Measurements from ENCODE around the gene GARNL3.

GARNL3 gene

DNA sequence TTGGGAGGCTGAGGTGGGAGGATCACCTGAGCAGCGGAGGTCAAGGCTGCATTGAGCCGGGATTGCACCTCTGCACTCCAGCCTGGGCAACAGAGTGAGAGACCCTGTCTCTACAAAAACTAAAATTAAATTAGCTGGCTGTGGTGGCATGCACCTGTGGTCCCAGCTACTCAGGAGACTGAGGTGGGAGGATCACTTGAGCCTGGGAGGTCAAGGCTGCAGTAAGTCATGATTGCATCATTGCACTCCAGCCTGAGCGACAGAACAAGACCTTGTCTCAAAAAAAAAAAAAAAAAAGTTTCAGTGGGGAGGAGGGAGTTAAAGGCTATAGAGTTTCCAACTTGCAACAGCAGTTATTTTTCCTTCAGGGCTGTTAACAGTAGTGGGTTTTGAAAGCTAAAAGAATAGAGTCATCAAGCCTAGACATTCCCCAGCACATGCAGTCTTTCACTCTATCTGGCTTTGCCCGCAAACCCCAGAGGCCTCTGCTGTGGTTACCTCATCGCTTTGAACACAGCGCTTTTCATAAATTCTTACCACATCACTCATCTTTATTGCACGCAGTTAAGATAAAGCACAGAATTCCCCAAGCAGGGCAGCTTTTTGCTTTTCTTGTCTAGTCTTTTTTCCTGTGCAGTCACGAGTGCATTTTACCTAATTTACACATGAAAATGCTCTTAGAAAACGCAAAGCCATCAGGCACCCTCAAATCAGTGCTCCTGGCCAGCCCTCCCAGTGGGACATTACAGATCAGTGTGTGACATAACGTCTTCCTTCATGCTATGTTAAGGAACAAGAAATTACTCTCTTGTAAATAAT is 123.7 kb downstream of the GARNL3 start:
- no peak for DNase-seq (ENCODE audit: low spot score)

DNA sequence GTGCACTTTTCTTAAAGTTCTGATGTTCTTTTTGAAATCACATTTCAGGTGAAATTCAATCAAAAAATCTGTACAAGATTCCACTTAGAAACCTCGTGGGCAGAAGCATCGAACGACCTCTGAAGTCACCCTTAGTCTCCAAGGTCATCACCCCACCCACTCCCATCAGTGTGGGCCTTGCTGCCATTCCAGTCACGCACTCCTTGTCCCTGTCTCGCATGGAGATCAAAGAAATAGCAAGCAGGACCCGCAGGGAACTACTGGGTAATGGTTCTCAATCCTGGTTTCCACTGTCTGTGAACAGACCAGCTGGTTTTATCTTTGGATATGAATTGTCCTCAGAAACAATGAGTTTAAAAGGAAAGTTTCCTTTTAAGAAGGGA is 124.3 kb downstream of the GARNL3 start:
- no peak for DNase-seq (ENCODE audit: low spot score)

DNA sequence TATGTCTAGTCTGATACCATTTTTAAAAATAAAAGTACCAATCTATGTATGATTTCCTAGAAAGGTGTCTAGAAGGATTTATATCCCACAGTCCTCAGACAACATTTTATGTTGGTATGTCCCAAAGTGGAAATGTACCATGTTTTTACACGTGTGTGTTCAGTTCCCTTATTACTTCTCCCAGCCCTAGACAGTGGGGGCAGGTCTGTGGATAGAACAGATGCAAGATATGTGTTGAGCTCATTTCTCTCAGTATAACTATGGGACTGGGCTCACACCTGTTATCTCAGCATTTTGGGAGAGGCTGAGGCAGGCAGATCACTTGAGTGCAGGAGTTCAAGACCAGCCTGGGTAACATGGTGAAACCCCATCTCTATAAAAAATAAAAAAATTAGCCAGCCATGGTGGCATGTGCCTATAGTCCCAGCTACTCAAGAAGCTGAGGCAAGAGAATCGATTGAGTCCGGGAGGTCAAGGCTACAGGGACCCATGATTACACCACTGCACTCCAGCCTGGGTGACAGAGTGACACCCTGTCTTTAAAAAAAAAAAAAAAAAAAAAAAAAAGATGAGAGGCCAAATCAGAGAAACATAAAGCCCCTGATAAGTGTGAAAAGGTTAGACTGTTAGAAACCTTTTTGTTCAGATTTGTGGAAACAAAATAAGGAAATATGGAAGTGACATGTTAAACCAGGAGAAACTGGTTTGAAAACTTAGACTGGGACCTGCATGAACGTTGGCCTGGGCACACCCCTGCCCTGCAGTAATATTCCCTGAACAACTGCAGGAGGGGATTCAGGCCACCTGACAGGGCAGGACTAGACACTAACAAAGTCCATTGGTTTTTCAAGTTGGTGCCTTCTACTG is 125.0 kb downstream of the GARNL3 start:
- DNase-seq (ENCODE audit: low spot score): no peak

DNA sequence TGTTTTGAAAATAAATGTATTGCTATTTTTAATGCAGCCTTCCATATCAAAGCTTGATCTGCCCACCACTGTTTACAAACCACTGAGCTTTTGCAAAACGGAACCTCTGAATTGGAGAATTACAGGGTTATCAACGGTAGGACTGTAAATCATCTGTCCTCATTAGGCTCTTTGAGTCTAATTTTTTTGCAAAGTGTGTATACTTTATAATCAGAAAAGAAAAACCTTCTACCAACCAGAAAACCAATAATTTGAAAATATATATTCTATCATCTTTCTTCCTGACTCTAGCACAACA is 125.6 kb downstream of the GARNL3 start:
- DNase-seq (ENCODE audit: low spot score): no peak

DNA sequence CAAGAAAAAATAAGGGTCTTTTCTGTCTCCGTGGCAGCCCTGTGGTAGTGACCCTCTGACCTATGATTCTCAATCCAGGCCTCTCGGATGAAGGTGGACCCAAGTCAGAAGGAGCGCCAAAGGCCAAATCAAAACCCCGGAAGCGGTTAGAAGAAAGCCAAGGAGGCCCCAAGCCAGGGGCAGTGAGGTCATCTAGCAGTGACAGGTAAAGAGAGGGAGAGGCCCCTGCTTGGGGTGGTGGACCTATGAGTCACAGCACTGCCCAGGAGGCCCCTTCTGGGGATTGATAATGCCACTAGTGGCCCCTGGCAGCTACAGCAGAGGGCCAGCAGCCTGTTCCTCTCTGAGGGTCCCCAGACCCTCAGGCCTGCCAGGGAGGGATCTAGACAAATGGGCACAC is 126.0 kb downstream of the GARNL3 start:
- DNase-seq (ENCODE audit: low spot score): no peak

DNA sequence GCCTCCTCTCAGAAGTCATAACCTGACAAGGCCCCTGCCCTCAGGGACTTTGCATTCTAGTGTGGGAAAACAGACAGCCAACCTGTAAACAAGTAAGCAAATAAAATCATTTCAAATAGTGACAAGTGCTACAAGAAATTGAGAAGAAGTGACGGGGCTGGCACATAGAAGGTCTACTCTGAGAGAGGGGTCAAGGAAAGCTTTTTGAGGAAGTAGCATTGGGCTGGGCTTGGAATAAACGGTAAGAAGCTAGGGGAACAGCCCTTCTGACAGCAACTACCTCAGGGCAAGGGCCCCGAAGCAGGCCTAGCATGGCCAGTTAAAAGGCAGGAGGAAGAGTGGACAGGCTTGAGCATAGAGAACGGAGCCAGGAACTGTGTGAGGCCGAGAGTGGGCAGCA is 127.6 kb downstream of the GARNL3 start:
- no peak for DNase-seq (ENCODE audit: low spot score)

DNA sequence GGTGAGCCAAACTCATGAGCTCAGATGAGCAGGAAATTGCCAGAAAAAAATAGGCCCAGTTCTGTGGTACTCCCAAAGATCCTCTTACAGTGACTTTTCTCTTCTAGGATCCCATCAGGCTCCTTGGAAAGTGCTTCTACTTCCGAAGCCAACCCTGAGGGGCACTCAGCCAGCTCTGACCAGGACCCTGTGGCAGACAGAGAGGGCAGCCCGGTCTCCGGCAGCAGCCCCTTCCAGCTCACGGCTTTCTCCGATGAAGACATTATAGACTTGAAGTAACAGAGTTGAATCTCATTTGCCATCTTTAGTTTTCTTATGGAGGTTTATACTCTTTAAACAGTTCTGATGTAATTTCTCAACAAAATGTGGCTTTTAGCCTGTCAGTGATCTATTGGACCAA is 128.4 kb downstream of the GARNL3 start:
- no peak for DNase-seq (ENCODE audit: low spot score)

DNA sequence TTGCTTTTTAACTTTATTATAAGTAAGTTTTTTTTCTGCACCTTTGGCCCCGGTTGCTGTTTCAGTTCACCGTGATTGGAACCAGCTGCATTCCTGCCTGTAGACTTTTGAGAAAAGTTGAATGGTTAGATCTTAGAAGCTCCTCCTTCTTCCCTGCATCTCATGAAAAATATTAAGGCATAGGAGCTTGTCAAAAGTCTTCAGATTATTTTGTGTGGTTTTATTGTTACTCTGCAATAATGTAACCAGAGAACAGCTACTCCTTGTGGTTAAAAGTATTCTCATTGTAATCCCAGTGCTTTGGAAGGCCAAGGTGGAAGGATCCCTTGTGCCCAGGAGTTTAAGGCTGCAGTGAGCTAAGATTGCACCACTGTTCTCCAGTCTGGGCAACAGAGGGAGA is 129.1 kb downstream of the GARNL3 start:
- DNase-seq (ENCODE audit: low spot score): no peak

DNA sequence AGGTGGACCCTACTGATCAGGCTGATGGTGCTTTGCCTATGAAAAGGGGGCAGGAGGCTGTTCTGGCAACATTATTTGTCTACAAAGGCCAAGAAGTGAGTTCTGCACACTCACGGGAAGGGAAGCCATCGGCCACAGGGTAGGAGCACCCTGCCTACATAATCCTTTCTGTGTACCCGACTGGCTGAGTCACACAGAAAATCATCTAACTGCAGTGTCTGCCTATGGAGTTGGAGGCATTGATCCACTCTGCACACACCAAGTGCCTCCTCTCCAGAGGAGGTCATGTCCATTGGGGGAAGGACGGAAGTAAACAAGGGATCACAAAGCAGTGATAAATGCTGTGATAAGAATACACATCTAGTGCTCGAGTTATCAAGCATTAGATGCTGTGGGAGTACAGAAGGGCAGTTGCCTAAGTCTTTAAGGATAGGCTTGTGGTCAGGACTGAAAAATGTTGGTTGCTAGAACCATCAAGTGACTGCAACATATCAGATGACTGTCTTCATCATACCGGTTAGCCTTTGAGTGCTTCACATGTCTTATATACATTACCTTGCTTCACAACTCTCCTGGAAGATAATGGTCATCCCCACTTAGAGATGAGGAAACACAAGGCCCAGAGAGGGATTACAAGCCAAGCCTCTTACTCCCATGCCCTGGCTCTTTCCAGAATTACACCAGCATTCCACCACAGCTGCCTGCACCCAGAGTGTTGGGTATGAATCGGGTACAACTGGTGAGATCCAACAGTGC is 131.1 kb downstream of the GARNL3 start:
- no peak for DNase-seq (ENCODE audit: low spot score)

DNA sequence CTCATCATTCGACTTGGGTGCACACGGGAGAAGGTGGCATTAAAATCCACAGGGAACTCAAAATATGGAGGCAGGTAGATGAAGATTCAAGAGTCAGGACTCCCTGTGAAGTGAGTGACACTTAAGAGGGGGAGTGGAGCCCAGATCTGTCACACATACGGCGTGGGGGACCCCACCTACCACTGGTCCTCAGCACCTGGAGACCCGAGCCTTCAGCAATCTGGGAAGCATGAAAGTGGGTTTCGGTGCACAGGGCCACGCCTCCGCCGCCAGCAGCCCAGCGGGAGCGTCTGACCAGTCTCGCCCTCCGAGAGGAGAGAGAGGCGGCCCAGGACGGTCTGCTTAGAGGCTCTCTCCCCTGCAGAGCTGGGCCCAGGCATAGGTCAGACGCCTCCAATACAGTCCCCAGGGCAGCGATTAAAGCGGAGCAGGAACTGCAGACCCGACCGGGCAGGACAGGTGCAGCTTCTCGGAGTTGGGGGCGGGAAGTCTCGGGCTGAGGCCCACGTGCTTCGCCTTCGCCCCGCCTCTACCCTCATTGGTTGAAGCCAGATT is 131.8 kb downstream of the GARNL3 start:
- peak; percentile 96 for DNase-seq (ENCODE audit: low spot score)

DNA sequence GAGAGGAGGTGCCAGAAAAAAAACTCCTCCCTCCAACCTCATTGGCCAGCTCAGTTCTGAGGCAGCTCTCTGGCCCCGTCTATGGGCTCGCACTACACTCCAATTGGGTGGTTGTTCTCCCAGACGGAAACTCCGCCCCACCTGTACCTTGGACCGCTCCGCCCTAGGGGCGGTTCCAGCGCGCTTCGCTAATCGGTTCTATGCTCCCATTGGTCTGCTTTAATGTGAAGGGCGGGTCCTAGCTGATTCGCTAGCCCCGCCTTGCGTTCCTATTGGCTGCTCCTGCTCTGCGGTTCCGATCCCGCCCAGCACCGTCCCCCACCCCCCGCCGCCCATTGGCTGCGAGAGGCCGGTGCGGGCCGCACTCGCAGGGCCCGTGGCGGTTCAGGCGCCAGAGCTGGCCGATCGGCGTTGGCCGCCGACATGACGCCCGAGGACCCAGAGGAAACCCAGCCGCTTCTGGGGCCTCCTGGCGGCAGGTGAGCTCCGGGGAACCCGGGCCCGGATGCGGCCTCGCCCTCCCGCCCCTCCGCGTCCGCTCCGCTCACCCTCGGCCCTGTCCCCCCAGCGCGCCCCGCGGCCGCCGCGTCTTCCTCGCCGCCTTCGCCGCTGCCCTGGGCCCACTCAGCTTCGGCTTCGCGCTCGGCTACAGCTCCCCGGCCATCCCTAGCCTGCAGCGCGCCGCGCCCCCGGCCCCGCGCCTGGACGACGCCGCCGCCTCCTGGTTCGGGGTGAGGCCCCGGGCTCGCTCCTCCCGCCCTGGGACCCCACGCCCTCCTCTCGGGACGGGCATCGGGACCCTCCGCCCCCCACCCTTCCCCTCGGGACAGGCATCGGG is 132.5 kb downstream of the GARNL3 start, which contains the start of gene SLC2A8:
Gene SLC2A8 (plus strand): TSS at position 362 of the 838 bp plus-strand sequence. CDS start 62 bp downstream, at position 424.
- peak; percentile 96 for DNase-seq (ENCODE audit: low spot score)

DNA sequence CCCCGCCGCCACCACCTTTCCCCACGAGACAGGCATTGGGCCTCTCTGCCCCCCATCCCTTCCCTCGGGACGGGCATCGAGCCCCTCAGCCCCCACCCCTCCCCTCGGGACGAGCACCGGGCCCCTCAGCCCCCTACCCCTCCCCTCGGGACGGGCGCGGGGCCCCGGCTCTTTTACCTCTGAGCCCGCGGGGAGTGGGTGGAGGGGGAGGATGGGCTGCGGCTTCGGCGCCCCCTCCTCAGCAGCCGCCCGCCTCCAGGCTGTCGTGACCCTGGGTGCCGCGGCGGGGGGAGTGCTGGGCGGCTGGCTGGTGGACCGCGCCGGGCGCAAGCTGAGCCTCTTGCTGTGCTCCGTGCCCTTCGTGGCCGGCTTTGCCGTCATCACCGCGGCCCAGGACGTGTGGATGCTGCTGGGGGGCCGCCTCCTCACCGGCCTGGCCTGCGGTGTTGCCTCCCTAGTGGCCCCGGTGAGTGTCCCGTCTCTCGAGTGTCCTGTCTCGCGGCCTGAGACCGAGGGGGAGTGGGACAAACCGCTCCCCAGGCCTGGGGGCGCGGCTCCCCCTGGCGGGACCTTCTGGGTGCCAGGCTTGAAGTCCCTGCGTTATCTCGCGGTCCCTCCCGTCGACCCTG is 133.2 kb downstream of the GARNL3 start:
- peak; percentile 49 for DNase-seq (ENCODE audit: low spot score)

DNA sequence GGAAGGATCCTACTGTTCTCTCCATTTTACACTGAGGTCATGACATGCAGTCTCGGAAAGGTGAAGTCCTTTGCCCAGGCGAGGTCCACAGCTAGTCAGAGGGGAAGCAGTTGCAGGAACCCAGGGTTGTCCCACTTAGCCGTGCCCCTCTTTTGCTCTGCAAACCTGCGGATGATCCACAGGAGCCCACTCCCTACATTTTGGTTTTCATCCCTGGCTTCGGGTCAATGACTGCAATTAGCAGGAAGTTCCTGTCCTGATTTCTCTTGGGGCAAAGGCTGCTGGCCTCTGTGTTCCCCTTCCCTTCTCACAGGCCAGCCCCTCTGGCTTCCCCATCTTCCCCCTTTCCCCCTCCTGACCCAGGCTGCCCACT is 133.7 kb downstream of the GARNL3 start:
- no peak for DNase-seq (ENCODE audit: low spot score)

DNA sequence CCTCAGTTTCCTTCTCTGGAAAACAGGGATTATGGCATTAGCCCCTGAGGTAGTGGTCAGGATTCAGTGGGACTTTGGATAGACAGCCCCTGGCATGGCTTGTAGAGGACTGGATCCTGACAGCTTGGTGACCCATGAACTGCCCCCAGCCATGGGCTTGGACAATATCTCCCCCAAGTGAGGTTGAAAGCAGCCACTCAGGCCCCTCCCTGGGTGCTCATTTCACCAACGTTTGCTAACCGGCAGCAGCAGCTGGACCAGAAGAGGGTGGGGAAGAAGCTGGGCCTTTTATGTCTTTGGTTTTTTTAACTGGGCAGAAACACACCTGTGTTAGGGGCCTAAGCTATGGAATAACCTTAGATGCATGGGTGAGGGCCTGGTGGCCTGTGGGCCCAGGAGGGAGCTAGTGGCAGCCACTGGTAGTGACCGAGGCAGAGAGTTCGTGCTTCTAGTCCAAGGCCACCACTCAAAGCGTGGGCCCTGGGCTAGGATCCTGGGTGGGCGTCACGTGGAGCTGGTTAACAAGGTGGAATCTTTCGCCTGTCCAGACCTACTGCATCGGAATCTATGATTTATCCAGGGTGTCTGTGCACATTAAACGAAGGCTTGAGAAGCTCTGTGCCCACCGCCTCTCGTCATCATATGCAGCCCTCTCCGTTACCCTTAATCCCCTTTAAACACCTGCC is 134.3 kb downstream of the GARNL3 start:
- no peak for DNase-seq (ENCODE audit: low spot score)

DNA sequence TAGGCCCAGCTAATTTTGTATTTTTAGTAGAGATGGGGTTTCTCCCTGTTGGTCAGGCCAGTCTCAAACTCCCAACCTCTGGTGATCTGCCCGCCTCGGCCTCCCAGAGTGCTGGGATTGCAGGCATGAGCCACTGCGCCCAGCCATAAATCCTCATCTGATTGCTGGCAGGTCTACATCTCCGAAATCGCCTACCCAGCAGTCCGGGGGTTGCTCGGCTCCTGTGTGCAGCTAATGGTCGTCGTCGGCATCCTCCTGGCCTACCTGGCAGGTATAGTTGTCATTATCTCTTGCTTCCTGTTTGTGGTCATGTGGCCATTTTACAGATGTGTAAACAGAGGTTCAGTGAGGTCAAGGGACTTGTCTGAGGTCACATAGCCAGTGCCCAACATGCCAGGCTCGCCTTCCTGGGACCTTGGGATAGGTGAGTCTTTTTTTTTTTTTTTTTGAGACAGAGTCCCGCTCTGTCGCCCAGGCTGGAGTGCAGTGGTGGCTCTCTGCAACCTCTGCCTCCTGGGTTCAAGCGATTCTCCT is 135.2 kb downstream of the GARNL3 start:
- no peak for DNase-seq (ENCODE audit: low spot score)

DNA sequence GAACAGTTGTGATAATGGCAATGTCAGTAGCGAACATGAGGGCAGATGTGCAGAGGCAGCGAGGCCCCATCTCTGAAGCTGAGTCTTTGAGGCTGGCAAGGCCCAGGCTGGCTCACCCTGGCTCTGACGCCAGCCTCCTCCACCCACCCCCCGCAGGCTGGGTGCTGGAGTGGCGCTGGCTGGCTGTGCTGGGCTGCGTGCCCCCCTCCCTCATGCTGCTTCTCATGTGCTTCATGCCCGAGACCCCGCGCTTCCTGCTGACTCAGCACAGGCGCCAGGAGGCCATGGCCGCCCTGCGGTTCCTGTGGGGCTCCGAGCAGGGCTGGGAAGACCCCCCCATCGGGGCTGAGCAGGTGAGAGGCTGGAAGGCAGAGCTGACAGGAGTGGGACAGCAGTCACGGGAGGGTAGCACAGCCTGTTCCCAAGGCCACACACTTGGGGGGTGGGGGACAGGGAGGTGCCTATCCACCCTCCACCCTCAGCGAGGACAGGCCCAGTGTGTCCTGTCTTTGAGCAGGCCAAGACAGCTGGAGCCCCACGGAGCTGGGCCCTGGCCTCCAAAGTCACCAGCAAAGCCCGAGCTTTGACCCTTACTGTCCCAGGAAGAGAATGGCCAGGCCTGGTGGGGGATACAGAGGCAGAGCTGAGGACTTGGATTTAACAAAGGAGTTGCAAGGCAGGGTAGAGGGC is 138.0 kb downstream of the GARNL3 start:
- no peak for DNase-seq (ENCODE audit: low spot score)

DNA sequence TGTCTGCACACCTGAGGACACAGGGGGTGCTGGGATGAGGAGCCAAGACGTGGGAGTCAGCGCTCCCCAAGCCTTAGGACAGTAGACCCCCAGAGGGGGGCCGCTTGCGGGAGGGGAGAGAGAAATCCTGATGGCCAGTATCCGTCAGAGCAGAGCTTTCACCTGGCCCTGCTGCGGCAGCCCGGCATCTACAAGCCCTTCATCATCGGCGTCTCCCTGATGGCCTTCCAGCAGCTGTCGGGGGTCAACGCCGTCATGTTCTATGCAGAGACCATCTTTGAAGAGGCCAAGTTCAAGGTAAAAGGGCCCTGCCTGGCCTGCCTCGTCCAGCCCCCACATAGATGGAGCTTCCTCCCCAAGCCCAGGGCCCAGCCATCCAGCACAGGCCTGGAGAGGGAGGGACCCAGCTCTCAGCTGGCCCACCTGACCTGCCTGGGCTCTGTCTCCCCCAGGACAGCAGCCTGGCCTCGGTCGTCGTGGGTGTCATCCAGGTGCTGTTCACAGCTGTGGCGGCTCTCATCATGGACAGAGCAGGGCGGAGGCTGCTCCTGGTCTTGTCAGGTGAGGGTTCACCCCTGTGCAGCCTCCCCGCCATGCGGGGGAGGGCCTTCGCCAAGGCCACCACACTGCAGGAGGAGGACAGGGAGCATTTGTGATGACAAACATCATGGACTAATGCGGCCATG is 139.1 kb downstream of the GARNL3 start:
- DNase-seq (ENCODE audit: low spot score): no peak

DNA sequence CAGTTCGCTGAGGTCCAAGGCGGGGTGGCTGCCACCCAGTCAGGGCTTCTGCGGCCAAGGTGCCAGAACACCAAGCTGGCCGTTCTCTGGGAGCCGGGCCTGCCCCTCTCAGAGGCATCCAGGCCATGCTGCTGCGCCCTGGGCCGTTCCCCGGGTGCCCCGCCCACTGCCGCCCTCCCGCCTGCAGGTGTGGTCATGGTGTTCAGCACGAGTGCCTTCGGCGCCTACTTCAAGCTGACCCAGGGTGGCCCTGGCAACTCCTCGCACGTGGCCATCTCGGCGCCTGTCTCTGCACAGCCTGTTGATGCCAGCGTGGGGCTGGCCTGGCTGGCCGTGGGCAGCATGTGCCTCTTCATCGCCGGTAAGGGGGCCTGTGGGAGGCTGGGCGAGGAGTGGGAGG is 140.1 kb downstream of the GARNL3 start:
- DNase-seq (ENCODE audit: low spot score): no peak

Measured in iPS-NIHi11 (cell line).